GM18526 (cell line): ENCODE measurements around the gene KCNRG.

Experiments
- POLR2A ChIP-seq: IDR thresholded peaks from 3 replicates; pipeline ENCODE4 v1.6.1; 2011; ENCODE audit not compliant: insufficient read length; ENCODE audit errors: extremely low read depth

Gene KCNRG

GRCh38 chr13:50052478-50052877 is 37.2 kb downstream of the KCNRG start:
- TF ChIP-seq POLR2A: no peak

GRCh38 chr13:50053844-50054243 is 38.6 kb downstream of the KCNRG start:
- no peak for TF ChIP-seq POLR2A

- TF ChIP-seq POLR2A: no peak
Observed at GRCh38 chr13:50055454-50055853, 40.2 kb downstream of the KCNRG start.

GRCh38 chr13:50060718-50061117 is 45.5 kb downstream of the KCNRG start:
- TF ChIP-seq POLR2A: no peak

- TF ChIP-seq POLR2A: no peak
Observed at GRCh38 chr13:50065712-50066111, 50.5 kb downstream of the KCNRG start.

- no peak for TF ChIP-seq POLR2A
Observed at GRCh38 chr13:50068508-50068907, 53.3 kb downstream of the KCNRG start.

GRCh38 chr13:50069261-50069660 is 54.0 kb downstream of the KCNRG start:
- TF ChIP-seq POLR2A: no peak

- no peak for TF ChIP-seq POLR2A
Observed at GRCh38 chr13:50070186-50070585, 54.9 kb downstream of the KCNRG start.
